Natural killer cell treated with Interleukin-12 subunit alpha and Interleukin-12 subunit beta and Interleukin-15 and Interleukin-18, amount 100 ng/mL, for 72 hours (primary cell): ENCODE data around the gene EEPD1. TPM values are rescaled to one million over a fixed set of nuclear protein-coding genes. Genes with fewer than 3 reads are reported as not detected.

Experiments
- total RNA-seq, 2 donors: library from RNA; stranded (reverse); gene quantifications; one replicate each; pipeline ENCODE4 v1.2.3, GENCODE V29; 2022

Gene EEPD1
- total RNA-seq, 2 donors from 2014 or later: 0.26 to 1.5 TPM

Other genes with a start within 250 kb of the EEPD1 start
- 10 to 100 TPM; 31.1 to 67.0 TPM for gene ANLN, start 236.6 kb downstream of the EEPD1 start, total RNA-seq